GM19452 (cell line): ENCODE measurements around the gene SFRP5.

ENCODE experiments used
- ATAC-seq: cut with Tn5 transposase; IDR thresholded peaks from one replicate; pipeline ENCODE4 v1.9.1; 2021; ENCODE audit not compliant: unreplicated experiment

The SFRP5 gene

DNA sequence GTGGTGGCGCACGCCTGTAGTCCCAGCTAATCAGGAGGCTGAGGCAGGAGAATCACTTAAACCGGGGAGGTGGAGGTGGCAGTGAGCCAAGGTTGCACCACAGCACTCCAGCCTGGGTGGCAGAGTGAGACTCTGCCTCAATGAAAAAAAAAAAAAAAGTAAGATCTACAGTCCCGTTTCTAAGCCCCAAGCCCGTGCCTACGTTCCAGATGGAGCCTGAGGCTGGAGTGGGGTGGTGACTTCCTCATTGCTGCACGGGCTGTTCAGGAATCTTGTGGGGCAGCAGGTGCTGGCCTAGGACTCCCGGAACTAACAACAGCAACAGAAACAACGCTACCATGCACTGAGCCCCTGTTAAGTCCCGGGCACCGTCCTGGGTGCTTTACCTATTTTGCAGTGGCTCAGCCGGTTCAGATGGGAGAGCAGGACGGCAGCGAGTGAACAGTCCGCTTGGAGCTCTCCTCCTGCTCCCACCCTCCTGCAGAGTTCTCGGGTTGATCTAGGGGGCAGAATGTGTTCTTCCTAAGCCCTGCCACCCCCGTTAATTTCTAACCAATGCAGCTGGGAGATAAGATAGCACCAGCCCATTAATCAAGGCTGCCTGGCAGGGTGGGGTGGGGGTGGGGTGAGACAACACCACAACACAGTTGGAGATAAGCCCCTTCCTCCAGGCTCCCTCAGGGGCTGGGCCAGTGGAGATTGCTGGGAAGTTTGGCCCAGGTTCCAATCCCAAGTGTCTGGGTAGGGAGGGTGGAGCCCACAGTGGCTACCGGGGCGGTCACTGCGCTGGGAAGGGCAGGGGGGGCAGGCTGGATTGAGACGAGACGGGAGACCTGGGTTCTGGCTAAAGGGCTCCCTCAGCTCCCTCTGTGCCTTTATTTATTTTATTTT, 17.0 kb upstream of the SFRP5 start:
- no peak for ATAC-seq

DNA sequence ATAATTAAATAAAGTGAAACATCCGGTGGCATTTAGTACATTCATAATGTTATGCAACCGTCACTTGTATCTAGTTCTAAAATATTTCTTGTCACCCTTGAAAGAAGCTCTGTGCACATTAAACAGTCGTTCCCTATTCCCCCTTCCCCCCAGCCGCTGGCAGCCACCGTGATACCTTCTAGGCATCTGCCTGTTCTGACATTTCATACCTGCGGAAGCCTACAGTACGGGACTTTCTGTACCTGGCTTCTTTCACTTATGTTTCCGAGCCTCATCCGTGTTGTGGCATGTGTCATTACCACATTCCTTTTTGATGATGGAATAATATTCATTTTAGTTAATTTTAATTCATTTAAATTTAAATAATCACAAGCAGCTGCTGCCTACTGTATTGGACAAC, 13.9 kb upstream of the SFRP5 start:
- ATAC-seq: no peak

DNA sequence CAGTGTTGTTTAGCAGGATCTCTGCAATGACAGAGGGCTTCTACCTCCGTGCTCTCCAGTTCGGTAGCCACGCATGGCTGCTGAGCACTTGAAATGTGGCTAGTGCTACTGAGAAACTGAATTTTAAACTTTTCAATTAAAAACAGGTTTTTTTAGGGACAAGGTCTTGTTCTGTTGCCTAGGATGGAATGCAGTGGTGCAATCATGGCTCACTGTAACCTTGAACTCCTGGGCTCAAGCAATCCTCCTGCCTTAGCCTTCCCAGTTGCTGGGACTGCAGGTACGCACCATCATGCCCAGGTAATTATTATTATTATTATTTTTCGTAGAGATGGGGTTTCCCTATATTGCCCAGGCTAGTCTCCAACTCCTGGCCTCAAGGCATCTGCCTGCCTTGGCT, 13.4 kb upstream of the SFRP5 start:
- ATAC-seq: no peak

DNA sequence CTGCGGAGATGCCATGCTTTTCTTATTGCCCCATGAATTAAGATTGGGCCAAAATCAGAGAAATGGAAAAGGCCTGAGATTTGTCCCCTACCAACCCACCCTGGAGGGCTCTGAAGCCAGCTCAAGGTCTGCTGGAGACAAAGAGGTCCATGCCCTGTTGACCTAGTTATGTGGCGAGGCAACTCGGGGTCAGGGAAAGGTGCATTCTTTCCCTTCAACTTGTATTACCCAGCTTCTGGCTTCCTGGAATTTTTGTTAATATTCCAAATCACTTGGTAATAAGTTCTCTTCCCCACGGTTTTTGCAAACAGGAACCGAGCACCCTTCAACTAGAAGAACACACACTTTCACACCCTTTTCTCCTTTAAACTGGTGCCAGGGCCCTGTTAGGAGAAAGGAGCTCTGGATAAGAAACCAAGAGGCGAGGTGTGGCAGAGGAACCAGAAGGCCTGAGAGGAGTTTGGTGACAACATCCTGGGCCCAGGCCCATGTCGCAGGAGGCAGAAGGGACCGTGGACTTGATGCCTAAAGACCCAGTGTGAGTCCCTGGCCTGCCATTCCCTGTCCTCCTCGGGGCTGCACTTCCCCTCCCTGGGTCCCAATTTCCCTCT, 12.5 kb upstream of the SFRP5 start:
- ATAC-seq: no peak

DNA sequence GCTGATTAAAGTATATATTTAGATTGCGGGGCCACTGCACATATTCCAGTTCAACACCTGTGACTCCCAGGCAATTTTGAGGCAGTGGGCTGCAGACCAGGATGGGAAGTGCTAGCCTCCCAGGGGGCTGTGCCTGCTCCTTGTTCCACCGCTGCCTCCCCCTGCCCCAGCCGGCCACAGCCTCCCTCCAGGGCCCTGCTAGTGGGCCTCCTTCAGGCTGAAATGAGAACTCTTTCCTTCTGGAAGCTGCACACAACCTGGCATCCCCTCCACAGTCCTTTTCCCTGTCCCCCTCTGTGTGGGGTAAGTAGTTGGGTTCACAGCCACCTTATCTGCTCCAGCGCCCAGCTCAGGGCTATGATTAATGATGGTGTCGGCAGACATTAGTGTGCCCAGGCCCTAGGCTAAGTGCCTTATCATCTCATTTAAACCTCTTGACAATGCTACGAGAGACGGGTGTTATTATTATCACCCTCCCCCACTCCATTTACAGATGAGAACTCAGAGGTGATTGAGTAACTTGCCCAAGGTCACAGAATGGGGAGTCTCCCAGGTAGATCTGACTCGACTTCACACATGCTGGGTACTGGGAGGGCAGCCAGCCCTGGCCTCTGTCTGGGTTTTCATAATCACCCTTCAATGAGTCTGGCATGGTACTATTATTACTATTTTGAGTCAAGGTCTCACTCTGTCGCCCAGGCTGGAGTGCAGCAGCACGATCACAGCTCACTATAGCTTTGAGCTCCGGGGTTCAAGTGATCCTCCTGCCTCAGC, 10.8 kb upstream of the SFRP5 start:
- no peak for ATAC-seq

DNA sequence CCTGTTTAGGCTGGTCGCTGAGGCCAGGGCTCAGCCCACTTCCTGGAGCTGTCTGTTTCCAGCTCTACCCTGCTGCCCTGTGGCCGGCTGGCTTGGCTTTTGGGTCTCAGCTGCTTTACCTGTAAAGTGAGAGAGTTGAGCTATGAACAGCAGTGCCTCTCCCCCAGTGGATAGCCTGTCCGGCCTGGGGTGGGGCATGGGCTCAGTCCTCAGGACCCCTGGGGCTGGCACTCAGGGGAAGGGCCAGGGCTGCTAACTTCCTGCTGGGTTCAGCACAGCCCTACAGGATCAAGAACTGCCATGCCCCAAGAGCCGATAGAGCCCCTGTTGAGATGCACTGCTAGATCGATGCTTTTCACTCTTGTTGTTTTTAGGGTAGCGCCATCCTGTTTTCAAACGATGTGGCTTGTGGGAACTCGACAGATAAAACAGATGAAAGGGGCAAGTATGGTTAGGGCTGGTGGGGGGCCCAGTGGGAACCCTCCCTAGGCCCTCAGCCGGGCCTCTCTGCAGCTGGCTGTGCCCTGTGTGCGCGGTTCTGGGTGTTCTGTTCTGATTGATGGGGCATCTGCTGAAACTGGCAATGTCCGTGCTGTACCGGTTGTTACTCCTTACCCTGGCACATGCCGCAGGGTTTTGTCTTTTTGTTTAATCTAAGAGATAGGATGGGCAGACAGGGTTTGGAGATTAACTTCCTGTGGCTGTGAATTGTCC, 10.0 kb upstream of the SFRP5 start:
- ATAC-seq: no peak

DNA sequence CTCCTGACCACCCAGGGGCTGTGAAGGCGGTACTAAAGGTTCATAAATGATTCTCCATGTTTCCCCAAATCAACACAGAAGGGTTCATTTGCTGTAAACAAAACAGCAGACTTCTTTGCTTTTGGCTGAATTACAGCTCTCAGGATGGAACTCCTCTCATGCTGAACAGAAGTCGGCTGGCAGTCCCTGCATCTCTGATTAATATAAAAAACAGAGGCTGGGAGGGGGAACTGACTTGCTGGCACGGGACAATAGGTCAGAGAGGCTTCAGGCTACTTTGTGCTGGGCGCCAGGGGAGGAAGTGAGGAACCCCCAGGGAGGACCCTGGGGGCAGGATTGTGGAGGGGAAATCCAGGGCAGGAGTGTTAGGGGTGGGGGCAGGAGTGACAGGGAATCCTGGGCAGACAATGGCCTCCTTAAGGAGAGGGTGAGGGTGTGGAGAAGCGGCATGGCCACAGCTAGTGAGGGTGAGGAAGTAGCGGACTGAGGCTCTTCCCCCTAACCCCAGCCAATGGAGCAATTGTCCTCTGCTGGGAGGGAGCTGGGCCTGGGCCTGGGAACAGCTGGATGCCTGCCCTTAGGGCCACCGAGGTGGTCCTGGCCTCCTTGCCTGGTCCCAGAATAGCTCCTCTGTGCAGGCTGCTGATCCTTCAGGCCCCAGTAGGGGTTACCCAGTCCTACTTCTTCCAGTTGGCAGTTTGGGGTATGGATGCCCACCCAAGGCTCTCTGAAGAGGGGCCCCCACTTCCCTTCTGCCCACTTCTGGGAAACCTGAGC, 9.2 kb upstream of the SFRP5 start:
- ATAC-seq: no peak

DNA sequence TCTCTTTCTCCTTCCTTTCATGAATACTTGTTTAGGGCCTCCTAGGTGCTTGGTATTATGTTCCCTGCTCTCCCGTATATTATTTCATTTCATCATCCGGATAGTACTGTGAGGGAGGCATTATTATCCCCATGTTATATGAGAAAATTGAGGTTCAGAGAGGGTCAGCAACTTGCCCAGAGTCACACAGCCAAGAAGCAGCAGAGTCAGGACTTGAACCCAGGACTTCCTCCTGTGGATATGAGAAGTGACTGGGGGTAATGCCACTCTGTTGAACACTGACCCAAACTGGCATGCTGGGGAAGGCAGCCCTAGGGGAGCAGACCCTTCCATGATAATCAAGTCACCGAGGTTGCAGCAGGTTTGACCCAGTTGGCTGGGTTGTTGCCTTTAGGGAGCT, 8.2 kb upstream of the SFRP5 start:
- ATAC-seq: no peak

DNA sequence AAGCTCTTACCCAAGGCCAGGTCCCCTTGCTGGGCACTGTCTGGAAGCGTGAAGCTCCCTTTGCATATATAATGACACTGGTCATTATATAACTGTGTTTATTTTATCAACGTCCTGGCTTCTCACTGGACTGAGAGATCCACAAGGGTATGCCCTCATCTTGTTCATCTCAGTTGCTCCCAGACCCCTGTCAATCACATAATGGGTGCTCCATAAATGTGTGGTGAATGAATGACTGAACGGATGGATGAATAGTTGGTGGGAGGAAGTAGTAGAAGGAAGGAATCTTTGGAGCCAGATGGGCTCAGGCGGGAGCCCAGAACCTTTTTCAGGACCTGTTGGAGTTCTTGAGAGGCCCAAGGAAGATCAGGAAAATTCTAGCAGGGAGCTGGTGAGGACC, 7.7 kb upstream of the SFRP5 start:
- ATAC-seq: no peak

DNA sequence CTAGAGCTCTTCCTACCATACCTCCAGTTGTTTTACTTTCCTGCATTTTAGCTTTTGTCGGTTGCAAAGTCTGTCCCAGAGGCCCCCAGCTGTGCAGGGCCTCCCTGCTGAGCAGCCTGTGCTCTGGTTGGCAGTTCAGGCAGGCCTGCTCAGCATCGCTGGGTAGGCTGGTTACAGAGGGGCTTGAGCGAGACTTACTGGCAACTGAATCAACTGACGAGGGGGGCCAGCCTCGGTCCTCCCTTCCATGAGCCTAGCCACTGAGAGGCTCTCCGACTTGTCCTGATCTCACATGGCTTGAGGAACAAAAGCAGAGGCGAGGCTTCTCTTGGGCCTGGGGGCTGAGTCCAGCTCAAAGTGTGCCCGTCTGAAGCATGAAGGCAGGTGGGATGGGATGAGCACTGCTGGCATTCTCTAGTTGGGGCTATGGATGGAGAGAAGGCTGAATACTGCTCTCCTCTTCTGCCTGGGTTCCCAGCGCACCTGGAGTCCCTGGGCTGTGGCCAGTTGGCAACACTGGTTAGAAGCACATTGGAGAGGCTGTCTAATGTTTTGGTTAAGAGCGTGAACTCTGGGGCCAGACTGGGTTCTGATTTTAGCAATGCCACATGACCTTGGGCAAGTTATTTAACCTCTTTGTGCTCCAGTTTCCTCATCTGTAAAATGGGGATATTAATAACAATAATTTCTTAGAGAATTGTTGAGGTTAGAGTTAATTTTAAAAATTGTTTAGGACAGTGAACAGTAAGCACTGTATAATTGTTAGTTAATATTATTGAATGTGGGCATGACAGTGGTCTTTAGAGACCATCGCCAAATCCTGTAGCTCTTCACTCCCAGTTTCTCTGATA, 6.9 kb upstream of the SFRP5 start:
- ATAC-seq: no peak

DNA sequence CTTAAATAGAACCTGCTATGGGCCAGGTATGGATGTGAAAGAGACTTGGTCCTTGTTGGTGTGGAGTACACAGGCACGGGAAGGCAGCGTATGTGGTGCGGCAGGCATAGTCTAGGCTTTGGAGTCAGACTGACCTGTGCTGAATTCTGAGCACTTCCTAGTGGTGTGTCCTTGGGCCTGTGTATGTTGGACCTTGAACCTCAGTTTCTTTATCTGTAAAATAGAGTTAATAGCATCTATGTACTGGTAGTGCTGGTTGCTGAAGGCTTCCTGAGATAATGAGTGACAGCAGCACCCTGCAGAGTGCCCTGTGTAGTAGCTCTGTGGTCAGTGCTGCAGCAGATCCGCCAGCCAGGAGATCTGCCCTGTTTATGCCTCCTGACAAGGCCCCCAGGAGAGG, 5.3 kb upstream of the SFRP5 start:
- no peak for ATAC-seq

DNA sequence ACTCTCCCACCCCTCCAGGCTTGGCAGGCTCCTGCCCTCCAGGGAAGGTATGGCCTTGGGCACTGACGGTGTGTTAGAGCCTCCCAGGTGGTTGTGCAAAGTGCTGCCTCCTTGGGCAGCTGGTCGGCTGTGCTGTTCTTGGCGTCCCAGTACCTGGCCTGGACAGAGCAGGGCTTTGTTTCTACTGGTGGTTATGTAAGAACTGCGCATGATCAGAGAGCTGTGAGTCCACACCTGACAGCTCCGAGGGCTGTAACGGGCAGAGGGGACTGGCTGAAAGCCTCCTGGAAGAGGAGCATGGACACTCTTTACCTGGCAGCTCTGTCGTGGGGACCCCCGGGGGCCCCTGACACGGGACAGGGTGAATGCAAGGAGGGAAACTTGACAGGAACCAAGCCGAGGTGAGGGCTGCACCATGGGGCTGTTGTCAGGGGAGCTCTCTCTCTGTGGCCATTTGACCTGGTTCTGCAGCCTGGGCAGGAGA, 3.1 kb upstream of the SFRP5 start:
- ATAC-seq: no peak

DNA sequence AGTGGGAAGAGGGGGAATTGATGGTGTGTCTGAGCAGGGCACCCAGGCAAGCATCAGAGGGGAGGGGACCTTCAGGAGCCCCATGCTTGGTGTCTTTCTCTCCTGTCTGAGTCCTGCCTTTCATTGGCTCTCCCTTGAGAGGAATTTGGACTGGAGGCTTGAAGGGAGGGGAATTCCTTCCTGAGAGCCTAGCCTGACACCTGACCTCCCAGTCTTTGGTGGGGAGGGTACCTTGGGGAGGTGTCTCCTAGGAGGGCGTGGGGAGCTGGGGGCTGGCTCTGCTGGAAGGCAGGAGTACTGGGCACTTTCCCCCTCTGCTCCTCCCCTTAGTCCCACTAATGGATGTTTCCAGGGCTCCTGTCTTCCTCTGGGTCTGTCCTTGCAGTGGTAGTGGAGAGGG, 1.3 kb upstream of the SFRP5 start:
- ATAC-seq: no peak

DNA sequence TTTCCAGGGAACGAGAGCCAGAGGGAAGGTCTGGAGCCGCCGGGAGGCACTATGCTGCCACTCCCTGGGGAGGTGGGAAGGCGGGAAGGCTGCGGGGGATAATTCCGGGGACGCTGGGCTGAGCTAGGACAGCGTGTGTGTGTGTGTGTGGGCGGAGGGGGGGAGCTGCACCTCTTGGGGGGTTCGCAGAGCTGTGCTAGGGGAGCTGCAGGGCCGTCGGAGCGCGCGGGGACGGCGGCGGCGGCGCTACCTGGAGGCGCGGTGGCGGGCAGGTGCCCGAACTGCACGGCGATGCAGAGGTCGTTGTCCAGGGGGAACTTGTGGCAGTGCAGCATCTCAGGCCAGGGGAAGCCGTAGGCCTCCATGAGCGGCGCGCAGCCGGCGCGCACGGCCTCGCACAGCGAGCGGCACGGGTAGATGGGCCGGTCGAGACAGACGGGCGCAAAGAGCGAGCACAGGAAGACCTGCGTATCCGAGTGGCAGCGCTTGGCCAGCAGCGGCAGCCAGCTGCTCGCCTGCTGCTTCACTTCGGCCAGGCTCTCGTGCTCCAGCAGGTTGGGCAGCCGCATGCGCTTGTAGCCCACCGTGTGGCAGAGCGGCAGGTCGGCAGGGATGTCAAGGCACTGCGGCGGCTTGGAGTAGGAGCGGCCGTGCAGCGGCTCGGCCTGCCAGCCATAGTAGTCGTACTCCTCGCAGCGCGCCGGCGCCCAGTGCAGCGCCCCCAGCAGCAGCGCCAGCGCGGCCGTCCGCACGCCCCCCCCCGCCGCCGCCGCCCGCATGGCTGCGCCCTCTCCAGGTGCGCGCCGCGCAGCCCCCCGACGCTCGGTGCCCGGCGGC, 526 bp downstream of the SFRP5 start:
- no peak for ATAC-seq

DNA sequence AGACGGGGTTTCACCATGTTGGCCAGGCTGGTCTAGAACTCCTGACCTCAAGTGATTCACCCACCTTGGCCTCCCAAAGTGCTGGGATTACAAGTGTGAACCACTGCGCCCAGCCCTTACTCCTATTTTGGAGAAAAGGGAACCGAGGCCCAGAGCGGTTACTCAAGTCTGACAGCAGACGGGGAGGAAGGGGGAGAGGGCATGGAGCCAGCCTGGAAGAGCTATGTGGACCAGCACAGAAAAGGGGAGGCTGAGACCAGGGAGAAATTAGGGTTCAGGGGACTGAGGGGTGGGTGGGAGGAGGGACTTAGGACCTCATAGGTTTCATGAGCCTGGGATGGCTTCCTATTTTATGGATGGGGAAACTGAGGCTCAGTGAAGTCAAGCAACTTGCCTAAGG, 1.5 kb downstream of the SFRP5 start:
- no peak for ATAC-seq

DNA sequence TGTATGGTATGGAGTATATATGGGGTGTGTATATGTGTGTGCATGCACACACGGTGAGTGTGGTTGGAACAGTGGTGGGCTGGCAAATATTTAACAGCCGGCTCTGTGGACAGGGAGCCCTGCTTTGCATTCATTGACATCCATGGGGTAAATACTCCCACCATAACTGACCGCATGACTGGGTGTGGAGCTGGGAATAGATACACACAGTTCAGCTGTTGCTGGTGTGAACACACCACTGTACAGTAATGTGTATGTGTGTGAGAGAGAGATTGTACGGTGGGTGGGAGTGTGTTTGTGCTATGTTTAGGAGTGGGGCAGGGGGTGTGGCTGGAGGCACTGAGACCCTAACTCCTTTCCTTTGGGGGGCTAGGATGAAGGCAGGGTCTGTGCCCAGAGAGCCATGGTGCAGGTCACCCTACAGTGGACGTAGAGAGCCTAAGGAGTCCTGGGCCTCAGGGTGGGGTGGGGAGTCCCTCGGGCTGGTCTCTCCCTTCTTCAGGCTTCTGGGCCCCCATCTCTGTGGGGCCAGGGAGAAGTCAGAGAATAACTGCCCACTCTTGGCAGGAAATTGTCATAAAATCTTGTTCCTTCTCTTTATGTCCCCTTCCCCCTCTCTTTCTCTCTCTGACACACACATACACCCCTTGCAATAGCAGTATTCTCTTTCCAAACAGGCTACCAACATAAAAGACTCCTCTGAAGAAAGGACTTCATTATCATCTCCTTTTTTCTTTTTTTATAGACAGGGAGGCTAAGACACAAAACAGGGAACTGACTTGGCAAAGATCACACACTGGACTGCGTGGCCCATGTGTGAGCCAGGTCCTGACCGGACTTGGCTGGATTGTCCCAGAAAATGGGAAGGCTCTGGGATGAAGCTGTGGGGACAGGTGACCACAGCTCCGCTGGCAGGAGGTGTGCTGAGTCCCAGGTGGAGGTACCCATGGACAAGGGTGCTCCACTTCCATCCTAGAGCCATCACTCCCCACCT, 3.2 kb downstream of the SFRP5 start:
- no peak for ATAC-seq
